ENCODE results near the gene NR3C1.
A peak's percentile ranks its signal among the peaks of the same experiment; 100 is the strongest.

The NR3C1 gene

GRCh38 chr5:143259254-143259605, 144.3 kb downstream of the NR3C1 start:
- no peak for DNase-seq (ENCODE audit: low read depth)

GRCh38 chr5:143258559-143259253, 144.8 kb downstream of the NR3C1 start:
- no peak for DNase-seq (ENCODE audit: low read depth)

GRCh38 chr5:143254819-143255218, 148.7 kb downstream of the NR3C1 start:
- DNase-seq (ENCODE audit: low read depth): no peak

- no peak for DNase-seq (ENCODE audit: low read depth)
These were observed 151.5 kb downstream of the NR3C1 start for GRCh38 chr5:143251946-143252345.

- no peak for DNase-seq (ENCODE audit: low read depth)
These were observed 152.3 kb downstream of the NR3C1 start for GRCh38 chr5:143251190-143251589.

- no peak for DNase-seq (ENCODE audit: low read depth)
These were observed 153.6 kb downstream of the NR3C1 start for GRCh38 chr5:143249851-143250250.

GRCh38 chr5:143248822-143249579, 154.5 kb downstream of the NR3C1 start:
- peak; percentile 79 for DNase-seq (ENCODE audit: low read depth)

GRCh38 chr5:143248391-143248790, 155.1 kb downstream of the NR3C1 start:
- no peak for DNase-seq (ENCODE audit: low read depth)

GRCh38 chr5:143247134-143247815, 156.2 kb downstream of the NR3C1 start:
- DNase-seq (ENCODE audit: low read depth): no peak

GRCh38 chr5:143245929-143246561, 157.4 kb downstream of the NR3C1 start:
- DNase-seq (ENCODE audit: low read depth): peak; percentile 82

- DNase-seq (ENCODE audit: low read depth): no peak
These were observed 158.5 kb downstream of the NR3C1 start for GRCh38 chr5:143244990-143245389.

GRCh38 chr5:143244000-143244736, 159.3 kb downstream of the NR3C1 start:
- peak; percentile 97 for DNase-seq (ENCODE audit: low read depth)

- DNase-seq (ENCODE audit: low read depth): no peak
These were observed 160.4 kb downstream of the NR3C1 start for GRCh38 chr5:143243103-143243502.

- no peak for DNase-seq (ENCODE audit: low read depth)
These were observed 161.6 kb downstream of the NR3C1 start for GRCh38 chr5:143241892-143242291.

- DNase-seq (ENCODE audit: low read depth): no peak
These were observed 163.5 kb downstream of the NR3C1 start for GRCh38 chr5:143239882-143240518.

GRCh38 chr5:143238620-143239019, 164.9 kb downstream of the NR3C1 start:
- DNase-seq (ENCODE audit: low read depth): no peak

- no peak for DNase-seq (ENCODE audit: low read depth)
These were observed 165.8 kb downstream of the NR3C1 start for GRCh38 chr5:143237664-143238063.

- DNase-seq (ENCODE audit: low read depth): no peak
These were observed 166.8 kb downstream of the NR3C1 start for GRCh38 chr5:143236682-143237081.

- DNase-seq (ENCODE audit: low read depth): peak; percentile 58
These were observed 168.1 kb downstream of the NR3C1 start for GRCh38 chr5:143235423-143235822.

GRCh38 chr5:143234162-143234842, 169.2 kb downstream of the NR3C1 start:
- no peak for DNase-seq (ENCODE audit: low read depth)

GRCh38 chr5:143233031-143233430, 170.5 kb downstream of the NR3C1 start:
- no peak for DNase-seq (ENCODE audit: low read depth)

All from GM04504 (cell line).